GM12801 (cell line): Measurements from ENCODE around the gene MED19.

ENCODE experiments used
- TF ChIP-seq, protein P1 (sequence below): IDR thresholded peaks from one replicate; pipeline ENCODE4 v1.5.1; 2011; ENCODE audit warnings: control low read depth; ENCODE audit not compliant: insufficient read length; ENCODE audit errors: extremely low read depth

MED19 gene

DNA sequence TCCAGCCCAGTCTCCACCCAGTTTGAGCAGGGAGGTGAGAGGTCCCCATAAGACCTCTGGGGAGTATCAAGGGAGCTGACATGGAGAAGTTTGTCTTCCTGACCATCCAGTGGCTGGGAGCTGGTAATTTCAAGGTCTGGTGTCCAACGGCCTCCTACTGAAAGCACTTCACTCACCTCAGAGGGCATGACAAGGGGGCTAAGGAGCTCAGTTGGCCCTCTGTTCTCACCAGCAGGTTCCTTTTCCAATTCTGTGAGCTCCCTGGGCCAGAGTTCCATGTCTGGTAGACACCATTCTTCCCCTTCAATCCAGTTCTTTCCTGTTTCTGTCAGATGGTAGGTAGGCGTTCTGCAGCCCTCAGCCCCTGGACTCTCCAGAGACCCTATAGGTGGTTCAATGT, 32.3 kb upstream of the MED19 start:
- TF ChIP-seq, protein P1, sequence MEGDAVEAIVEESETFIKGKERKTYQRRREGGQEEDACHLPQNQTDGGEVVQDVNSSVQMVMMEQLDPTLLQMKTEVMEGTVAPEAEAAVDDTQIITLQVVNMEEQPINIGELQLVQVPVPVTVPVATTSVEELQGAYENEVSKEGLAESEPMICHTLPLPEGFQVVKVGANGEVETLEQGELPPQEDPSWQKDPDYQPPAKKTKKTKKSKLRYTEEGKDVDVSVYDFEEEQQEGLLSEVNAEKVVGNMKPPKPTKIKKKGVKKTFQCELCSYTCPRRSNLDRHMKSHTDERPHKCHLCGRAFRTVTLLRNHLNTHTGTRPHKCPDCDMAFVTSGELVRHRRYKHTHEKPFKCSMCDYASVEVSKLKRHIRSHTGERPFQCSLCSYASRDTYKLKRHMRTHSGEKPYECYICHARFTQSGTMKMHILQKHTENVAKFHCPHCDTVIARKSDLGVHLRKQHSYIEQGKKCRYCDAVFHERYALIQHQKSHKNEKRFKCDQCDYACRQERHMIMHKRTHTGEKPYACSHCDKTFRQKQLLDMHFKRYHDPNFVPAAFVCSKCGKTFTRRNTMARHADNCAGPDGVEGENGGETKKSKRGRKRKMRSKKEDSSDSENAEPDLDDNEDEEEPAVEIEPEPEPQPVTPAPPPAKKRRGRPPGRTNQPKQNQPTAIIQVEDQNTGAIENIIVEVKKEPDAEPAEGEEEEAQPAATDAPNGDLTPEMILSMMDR = no peak

DNA sequence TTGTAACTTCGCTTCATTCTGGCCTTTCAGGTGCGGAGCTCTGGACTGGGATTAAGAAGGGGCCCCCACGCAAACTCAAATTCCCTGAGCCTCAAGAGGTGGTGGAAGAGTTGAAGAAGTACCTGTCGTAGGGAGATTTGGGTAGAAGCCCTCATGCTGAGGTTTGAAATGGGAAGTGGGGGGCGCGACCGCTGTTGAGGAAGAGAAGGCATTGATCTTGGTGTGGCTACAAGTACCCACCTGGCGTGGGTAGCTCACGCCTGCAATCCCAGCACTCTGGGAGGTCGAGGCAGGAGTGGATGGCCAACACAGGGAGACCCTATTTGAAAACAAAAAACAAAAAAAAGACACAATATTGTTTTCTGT, 30.1 kb upstream of the MED19 start:
- TF ChIP-seq, protein P1 = no peak

DNA sequence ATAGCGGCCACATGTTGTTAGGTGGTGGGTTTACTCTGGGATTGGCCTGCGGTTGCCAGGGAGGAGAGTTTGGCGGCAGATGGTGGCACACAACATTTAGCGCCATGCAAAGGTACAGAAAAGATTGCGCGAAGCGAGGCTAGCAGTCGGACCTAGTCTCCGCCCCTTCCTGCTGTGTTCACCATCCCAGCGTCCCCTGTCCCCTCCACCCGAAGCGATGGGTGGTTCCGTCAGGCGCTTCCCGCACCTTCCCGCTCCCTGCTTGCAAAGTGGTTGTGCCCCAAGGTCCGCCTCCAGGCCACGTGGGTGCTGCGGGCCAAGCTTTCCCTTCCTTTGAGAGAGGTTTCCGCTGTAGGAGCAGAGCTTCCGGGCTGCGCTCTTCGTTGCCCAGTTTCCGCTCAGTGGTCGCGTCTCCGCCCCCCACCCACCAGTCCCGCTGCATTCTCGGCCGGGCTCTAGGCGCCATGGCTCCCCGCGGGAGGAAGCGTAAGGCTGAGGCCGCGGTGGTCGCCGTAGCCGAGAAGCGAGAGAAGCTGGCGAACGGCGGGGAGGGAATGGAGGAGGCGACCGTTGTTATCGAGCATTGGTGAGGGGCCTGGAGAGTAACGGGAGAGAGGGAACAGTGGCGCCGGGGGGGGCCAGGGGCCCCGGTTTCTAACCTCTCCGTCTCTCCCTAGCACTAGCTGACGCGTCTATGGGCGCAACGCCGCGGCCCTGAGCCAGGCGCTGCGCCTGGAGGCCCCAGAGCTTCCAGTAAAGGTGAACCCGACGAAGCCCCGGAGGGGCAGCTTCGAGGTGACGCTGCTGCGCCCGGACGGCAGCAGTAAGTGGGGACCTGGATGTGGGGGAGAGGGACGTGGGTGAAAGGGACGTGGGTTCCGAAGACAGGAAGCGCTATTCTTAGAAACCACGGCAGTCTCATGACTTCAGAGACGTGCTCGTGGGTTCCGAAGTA, 29.4 kb upstream of the MED19 start, which contains the start of gene SELENOH:
Gene SELENOH, plus strand, starts transcription at position 360 of the 955 bp plus-strand sequence. Its CDS starts 105 bp downstream, at position 465.
- TF ChIP-seq, protein P1 = no peak

DNA sequence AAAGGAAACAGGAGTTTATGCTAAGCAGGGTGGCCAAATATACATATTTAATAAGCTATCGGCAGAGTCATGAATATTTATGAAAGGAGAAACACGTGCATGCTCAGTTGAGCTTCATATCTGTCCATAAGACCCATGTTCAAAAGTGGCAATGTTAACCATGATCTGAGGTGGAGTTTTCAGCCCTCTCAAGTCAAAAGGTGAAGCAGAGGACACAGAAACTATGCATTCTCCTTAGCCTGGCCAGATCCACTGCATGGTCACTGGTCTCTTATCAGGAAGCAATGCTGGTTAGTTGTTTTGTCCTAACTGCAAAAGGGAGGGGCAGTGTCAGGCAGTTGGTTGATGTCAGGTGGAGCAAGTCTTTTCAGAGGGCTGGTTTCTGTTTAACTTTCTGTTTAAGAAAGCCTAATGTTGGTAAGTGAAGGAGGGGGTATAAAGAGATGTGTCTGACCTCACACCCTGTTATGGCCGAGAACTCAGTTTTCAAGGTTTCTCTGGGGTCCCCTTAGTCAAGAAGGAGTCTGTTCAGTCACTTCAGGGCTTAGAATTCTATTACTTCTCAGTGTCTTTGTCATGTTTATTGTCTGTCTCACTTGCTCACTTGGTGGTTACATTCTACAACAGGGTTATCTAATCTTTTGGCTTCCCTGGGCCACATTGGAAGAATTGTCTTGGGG, 23.7 kb upstream of the MED19 start:
- TF ChIP-seq, protein P1 = no peak

DNA sequence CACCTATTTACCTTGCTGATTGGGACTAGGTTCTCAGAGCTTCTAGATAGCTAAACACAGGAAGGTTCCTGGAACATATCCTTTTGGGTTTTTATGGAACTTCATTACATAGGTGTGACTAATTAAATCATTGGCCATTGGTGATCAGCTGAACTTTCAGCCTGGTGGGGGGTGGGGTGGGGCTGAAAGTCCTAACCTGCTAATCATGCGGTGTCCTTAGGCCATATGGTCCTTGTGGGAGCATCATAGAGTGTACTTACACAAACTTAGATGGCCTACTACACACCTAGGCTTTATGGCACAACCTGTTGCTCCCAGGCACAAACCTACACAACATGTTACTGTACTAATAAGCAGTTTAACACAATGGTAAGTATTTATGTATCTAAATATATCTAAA, 20.6 kb upstream of the MED19 start:
- TF ChIP-seq, protein P1 = no peak

DNA sequence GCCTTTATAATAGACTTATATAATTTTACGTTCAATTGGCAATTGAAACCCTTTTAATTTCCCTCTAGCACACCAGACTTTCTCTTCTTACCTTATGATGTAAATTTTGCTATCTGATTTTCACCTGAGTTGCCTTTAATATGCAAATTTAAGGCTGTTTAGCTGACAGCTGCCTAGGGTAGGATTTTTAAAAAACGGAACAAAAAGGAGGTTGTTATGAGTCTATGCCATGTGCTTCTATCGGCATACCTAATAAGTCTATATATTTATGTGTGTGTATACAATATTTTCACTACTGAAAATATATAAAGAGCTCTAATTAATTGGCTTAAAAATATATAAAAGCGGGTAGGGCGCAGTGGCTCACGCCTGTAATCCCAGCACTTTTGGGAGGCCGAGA, 17.5 kb upstream of the MED19 start:
- TF ChIP-seq, protein P1 = no peak

DNA sequence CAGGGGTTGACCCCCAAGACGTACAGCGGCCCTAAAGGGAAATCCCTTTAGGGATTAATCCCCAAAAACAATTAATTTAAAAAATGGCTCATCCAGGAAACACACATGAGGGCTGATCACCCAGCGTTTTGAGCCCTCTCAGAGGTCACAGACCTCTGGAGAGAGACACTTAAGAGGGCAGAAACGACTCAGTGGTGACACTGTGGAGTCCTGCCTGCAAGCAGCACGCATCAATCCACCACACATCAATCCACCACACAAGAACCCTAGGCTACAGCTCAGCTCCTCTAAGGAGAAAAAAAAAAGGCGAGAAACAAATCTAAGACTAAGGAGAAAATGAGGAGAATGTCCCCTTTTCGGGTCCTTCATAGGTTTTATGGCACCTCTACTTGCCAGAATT, 16.8 kb upstream of the MED19 start:
- TF ChIP-seq, protein P1 = no peak
